ENCODE results near the gene SLC1A6.

The SLC1A6 gene

GRCh38 chr19:14940266-14940665 lies 39.4 kb downstream of the SLC1A6 start:
- TF ChIP-seq CTCF (conservative IDR thresholded peaks at IDR 0.05) (no peak), ZFX (IDR thresholded peaks at IDR 0.05) (no peak)
- H3K27ac ChIP-seq = no peak overlapping the region

DNA sequence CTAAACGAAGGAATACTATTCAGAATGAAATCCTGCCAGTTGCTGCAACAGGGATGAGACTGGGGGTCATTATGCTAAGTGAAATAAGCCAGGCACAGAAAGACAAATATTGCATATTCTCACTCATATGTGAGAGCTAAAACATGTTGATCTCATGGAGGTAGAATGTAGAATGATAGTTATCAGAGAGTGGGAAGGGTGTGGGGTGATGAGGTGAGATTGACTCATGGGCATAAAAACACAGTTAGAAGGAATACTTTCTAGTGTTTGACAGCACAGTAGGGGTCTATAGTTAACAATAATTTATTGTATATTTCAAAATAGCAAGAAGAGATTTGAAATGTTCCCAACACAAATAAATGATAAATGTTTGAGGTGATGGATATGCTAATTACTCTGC lies 46.2 kb downstream of the SLC1A6 start:
- TF ChIP-seq CTCF (conservative IDR thresholded peaks at IDR 0.05) = no peak
- no peak overlapping the region for H3K27ac ChIP-seq

DNA sequence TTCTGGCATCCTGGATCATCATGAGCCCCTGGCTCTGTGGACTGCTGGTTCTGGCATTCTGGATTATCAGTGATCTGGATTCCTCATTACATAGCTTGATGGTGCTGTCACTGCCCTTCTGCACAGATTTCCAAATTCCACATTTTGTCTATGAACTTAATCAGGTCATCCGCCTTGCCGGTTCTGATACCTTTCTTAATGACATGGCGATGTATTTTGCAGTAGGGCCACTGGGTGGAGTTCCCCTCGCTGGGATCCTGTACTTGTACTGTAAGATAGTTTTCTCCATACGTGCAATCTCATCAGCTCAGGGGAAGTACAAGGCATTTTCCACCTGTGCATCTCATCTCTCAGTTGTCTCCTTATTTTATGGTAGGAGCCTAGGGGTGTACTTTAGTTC lies 62.8 kb downstream of the SLC1A6 start:
- TF ChIP-seq CTCF (conservative IDR thresholded peaks at IDR 0.05) (peak; percentile 22; the same call in 1 of the 2 replicates), ZFX (IDR thresholded peaks at IDR 0.05) (no peak)

GRCh38 chr19:14915116-14915515 lies 64.5 kb downstream of the SLC1A6 start:
- no peak overlapping the region for H3K27ac ChIP-seq
- no peak for TF ChIP-seq CTCF (conservative IDR thresholded peaks at IDR 0.05)
- no peak for TF ChIP-seq ZFX (IDR thresholded peaks at IDR 0.05)

More for the DNA sequence above, 62.8 kb downstream of the SLC1A6 start:
- H3K27ac ChIP-seq = no peak overlapping the region

GRCh38 chr19:14906711-14907110 lies 73.0 kb downstream of the SLC1A6 start:
- no peak overlapping the region for H3K27ac ChIP-seq
- TF ChIP-seq ZFX (IDR thresholded peaks at IDR 0.05) = no peak
- TF ChIP-seq CTCF (conservative IDR thresholded peaks at IDR 0.05) = no peak

- TF ChIP-seq ZFX (IDR thresholded peaks at IDR 0.05) (no peak), CTCF (conservative IDR thresholded peaks at IDR 0.05) (no peak)
- H3K27ac ChIP-seq = no peak overlapping the region
These were observed 77.9 kb downstream of the SLC1A6 start for GRCh38 chr19:14901675-14902260.
